ENCODE measurements around the gene SPIRE2. TPM values are rescaled to one million over a fixed set of nuclear protein-coding genes. Genes with fewer than 3 reads are reported as not detected.

SPIRE2 gene
- total and polyA plus RNA-seq, 2 of the 13 experiments (the other 11 are each of a cell fraction or from before 2014, with no cell fraction given) = 13.3 to 37.5 TPM

GRCh38 chr16:89917773-89918452, 89.6 kb downstream of the SPIRE2 start (continued):
- TF ChIP-seq ZNF800 (CRISPR knock-in tag; IDR thresholded peaks at IDR 0.05) = peak; percentile 97
- TF ChIP-seq MIXL1 (CRISPR knock-in tag; IDR thresholded peaks at IDR 0.05) = peak; percentile 91
- peak; percentile 69; the same call in 1 of the 2 replicates for TF ChIP-seq KDM6A (CRISPR knock-in tag; IDR thresholded peaks at IDR 0.05; ENCODE audit: low read depth)
- TF ChIP-seq RNF219 (CRISPR knock-in tag; IDR thresholded peaks at IDR 0.05) = no peak
- TF ChIP-seq PPARG (CRISPR knock-in tag; conservative IDR thresholded peaks at IDR 0.05) = peak; percentile 92
- TF ChIP-seq ZIK1 (CRISPR knock-in tag; IDR thresholded peaks at IDR 0.05; ENCODE audit: borderline replicate concordance, low read depth) = peak; percentile 99
- TF ChIP-seq IRF9 (CRISPR knock-in tag; IDR thresholded peaks at IDR 0.05; ENCODE audit: borderline replicate concordance) = peak; percentile 98
- TF ChIP-seq NR1H2 (CRISPR knock-in tag; IDR thresholded peaks at IDR 0.05; ENCODE audit: borderline replicate concordance, low read depth) = peak; percentile 95
- peak; percentile 99 for TF ChIP-seq ZNF451 (CRISPR knock-in tag; IDR thresholded peaks at IDR 0.05)
- TF ChIP-seq, protein P1, sequence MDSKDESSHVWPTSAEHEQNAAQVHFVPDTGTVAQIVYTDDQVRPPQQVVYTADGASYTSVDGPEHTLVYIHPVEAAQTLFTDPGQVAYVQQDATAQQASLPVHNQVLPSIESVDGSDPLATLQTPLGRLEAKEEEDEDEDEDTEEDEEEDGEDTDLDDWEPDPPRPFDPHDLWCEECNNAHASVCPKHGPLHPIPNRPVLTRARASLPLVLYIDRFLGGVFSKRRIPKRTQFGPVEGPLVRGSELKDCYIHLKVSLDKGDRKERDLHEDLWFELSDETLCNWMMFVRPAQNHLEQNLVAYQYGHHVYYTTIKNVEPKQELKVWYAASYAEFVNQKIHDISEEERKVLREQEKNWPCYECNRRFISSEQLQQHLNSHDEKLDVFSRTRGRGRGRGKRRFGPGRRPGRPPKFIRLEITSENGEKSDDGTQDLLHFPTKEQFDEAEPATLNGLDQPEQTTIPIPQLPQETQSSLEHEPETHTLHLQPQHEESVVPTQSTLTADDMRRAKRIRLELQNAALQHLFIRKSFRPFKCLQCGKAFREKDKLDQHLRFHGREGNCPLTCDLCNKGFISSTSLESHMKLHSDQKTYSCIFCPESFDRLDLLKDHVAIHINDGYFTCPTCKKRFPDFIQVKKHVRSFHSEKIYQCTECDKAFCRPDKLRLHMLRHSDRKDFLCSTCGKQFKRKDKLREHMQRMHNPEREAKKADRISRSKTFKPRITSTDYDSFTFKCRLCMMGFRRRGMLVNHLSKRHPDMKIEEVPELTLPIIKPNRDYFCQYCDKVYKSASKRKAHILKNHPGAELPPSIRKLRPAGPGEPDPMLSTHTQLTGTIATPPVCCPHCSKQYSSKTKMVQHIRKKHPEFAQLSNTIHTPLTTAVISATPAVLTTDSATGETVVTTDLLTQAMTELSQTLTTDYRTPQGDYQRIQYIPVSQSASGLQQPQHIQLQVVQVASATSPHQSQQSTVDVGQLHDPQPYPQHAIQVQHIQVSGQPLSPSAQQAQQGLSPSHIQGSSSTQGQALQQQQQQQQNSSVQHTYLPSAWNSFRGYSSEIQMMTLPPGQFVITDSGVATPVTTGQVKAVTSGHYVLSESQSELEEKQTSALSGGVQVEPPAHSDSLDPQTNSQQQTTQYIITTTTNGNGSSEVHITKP (CRISPR knock-in tag; IDR thresholded peaks at IDR 0.05; ENCODE audit: low read depth) = peak; percentile 89
- TF ChIP-seq ZFP41 (CRISPR knock-in tag; IDR thresholded peaks at IDR 0.05; ENCODE audit: borderline replicate concordance) = peak; percentile 99
- peak; percentile 98 for TF ChIP-seq ZNF331 (CRISPR knock-in tag; IDR thresholded peaks at IDR 0.05)
- peak; percentile 76; the same call in 1 of the 2 replicates for TF ChIP-seq GFI1 (CRISPR knock-in tag; IDR thresholded peaks at IDR 0.05; ENCODE audit: borderline replicate concordance)
- TF ChIP-seq ZNF251 (CRISPR knock-in tag; IDR thresholded peaks at IDR 0.05) = peak; percentile 92; the same call in 1 of the 2 replicates
- TF ChIP-seq MATR3 (CRISPR knock-in tag; IDR thresholded peaks at IDR 0.05) = 0 out of 2 replicates have a peak, but pooled peaks have one; percentile 24
- TF ChIP-seq SETDB1 (CRISPR knock-in tag; IDR thresholded peaks at IDR 0.05; ENCODE audit: borderline replicate concordance) = 0 out of 2 replicates have a peak, but pooled peaks have one; percentile 41
- peak; percentile 95 for TF ChIP-seq ZNF761 (CRISPR knock-in tag; conservative IDR thresholded peaks at IDR 0.05)
- peak; percentile 94; the same call in 1 of the 2 replicates for TF ChIP-seq ZNF816 (CRISPR knock-in tag; IDR thresholded peaks at IDR 0.05; ENCODE audit: borderline replicate concordance)
- TF ChIP-seq ELF4 (CRISPR knock-in tag; IDR thresholded peaks at IDR 0.05; ENCODE audit: borderline replicate concordance) = peak; percentile 92
- TF ChIP-seq ZNF501 (CRISPR knock-in tag; IDR thresholded peaks at IDR 0.05) = peak; percentile 89; the same call in 1 of the 2 replicates
- peak; percentile 96; the same call in 1 of the 2 replicates for TF ChIP-seq PAX8 (CRISPR knock-in tag; IDR thresholded peaks at IDR 0.05; ENCODE audit: borderline replicate concordance)

Data from HepG2 (cell line).